GM13977 (cell line): Measurements from ENCODE around the gene BARX1.

Source experiments
- DNase-seq: peaks from one replicate; pipeline ENCODE4 v3.0.0; 2012; ENCODE audit warnings: low spot score
- in situ Hi-C: fragments of 300-500 bp; cut with MboI; formaldehyde crosslinking; loops from one replicate; pipeline ENCODE4 v1.12.0; 2022; ENCODE audit warnings: low sequenced_read_pairs, low pct_unique_long_range_greater_than_20kb, mixed read lengths, inconsistent platforms; ENCODE audit not compliant: unreplicated experiment
- TF ChIP-seq, protein P1 (sequence below): IDR thresholded peaks from 2 replicates; pipeline ENCODE4 v1.5.1; 2012; ENCODE audit warnings: mild to moderate bottlenecking, control low read depth; ENCODE audit not compliant: insufficient read depth; ENCODE audit errors: extremely low read depth, missing control alignments

The BARX1 gene

DNA sequence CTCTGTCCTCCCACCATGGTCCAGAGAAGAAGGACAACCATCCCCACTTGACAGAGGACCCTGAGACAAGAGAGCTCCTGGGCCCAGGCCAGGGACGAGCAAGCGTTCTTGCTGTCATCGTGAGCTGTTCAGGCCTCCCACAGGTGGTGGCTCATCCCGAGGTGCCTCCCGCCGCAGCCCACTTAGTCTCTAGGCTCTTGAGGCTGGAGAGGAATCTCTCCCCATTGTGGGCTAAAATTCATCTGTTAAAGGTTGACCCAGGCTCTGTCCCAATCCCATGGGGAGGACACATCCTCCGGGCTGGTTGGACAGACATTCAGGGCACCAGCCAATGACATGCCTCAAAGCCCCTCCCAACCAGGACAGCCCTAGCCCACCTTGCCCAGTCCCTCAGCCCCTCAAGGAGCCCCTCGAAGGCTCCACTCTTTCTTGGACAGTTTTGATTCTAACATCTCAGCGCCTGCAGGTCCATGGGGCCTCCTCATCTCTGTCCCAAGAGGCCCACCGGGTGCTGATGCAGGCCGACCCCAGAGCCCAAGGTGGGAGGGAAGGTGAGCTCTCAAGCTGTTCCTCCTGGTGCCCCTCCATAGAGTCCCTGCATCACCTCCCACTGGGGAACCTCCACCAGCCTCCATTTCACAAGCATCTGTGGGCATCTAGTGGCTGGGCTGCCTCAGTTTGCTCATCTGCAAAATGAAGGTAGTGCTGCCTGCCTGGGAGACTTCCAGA is 52.9 kb downstream of the BARX1 start:
- DNase-seq, result no peak
- TF ChIP-seq, protein P1, sequence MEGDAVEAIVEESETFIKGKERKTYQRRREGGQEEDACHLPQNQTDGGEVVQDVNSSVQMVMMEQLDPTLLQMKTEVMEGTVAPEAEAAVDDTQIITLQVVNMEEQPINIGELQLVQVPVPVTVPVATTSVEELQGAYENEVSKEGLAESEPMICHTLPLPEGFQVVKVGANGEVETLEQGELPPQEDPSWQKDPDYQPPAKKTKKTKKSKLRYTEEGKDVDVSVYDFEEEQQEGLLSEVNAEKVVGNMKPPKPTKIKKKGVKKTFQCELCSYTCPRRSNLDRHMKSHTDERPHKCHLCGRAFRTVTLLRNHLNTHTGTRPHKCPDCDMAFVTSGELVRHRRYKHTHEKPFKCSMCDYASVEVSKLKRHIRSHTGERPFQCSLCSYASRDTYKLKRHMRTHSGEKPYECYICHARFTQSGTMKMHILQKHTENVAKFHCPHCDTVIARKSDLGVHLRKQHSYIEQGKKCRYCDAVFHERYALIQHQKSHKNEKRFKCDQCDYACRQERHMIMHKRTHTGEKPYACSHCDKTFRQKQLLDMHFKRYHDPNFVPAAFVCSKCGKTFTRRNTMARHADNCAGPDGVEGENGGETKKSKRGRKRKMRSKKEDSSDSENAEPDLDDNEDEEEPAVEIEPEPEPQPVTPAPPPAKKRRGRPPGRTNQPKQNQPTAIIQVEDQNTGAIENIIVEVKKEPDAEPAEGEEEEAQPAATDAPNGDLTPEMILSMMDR, result no peak
- in situ Hi-C loops, result no loop called here
